Adrenal gland (tissue), 12 donors: ENCODE measurements around the gene CCL17. TPM values are rescaled to one million over a fixed set of nuclear protein-coding genes. Genes with fewer than 3 reads are reported as not detected.

Experiments used
- DNase-seq, 7 donors: peaks; one replicate each; pipeline ENCODE4 v3.0.0-alpha.2; 2019 to 2020
- H3K27ac ChIP-seq, 5 donors: fragments of 200-600 bp; sonication (generic) in 4 of 5; 1 replicate in 3 of 5; 2 replicates in 2 of 5; pipeline versions ENCODE4 v1.5.1 to v1.8.0; 2016 to 2020; ENCODE audit warnings: mild to moderate bottlenecking in 1 of 5
- H3K27me3 ChIP-seq: fragments of 200-600 bp; 2 replicates; pipeline ENCODE4 v1.8.0; 2021
- H3K36me3 ChIP-seq, 2 donors: fragments of 200-600 bp; replicated peaks in 1 of 2; 1 replicate in 1 of 2; 2 replicates in 1 of 2; pipeline versions ENCODE4 v1.5.1 to v1.8.0; 2018 to 2022
- H3K4me1 ChIP-seq, 2 donors: fragments of 200-600 bp; replicated peaks in 1 of 2; 1 replicate in 1 of 2; 2 replicates in 1 of 2; pipeline versions ENCODE4 v1.5.1 to v1.8.0; 2018 to 2021
- H3K4me3 ChIP-seq, 4 donors: fragments of 200-600 bp; sonication (generic) in 3 of 4; one replicate each; pipeline ENCODE4 v1.5.1; 2016 to 2018
- H3K9me3 ChIP-seq, 3 donors: fragments of 200-600 bp; sonication (generic) in 1 of 3; replicated peaks in 1 of 3; 1 replicate in 2 of 3; 2 replicates in 1 of 3; pipeline versions ENCODE4 v1.5.1 to v1.8.0; 2016 to 2021
- CTCF ChIP-seq, 6 experiments: fragments of 450-650 bp in 4 of 6; fragments of 200-600 bp in 2 of 6; sonication (generic) in 1 of 6; IDR thresholded peaks; 1 replicate in 5 of 6; 2 replicates in 1 of 6; pipeline versions ENCODE4 v1.5.1 to v1.8.0; 2016 to 2021; ENCODE audit warnings: antibody characterized with exemption in 6 of 6, mild to moderate bottlenecking in 2 of 6, moderate library complexity in 1 of 6
- POLR2A ChIP-seq, 2 donors: fragments of 450-650 bp; IDR thresholded peaks; one replicate each; pipeline ENCODE4 v1.6.1; 2017; ENCODE audit warnings: antibody characterized with exemption in 2 of 2, mild to moderate bottlenecking in 2 of 2, moderate library complexity in 1 of 2
- WGBS, 4 donors: extraction: QIAGEN DNeasy Blood & Tissue Kit in 2 of 4; methylation state at CpG; one replicate each; pipeline versions ENCODE4 v1.1.5 to v1.1.7; 2013 to 2017; 5-methylcytosine and 5-hydroxymethylcytosine counted together
- intact Hi-C, 2 donors: fragments of 100-400 bp; cut with DNase I; formaldehyde crosslinking; loops; one replicate each; pipeline versions ENCODE4 v1.14.1 to v1.15.0; 2022 to 2023
- polyA plus RNA-seq, 3 donors: library from polyadenylated mRNA; stranded (reverse); fragments of 200-250 nt in 2 of 3; fragments of 350-450 nt in 1 of 3; fragmentation: Illumina TruSeq in 1 of 3; extraction: RNeasy Lipid Tissue Mini Kit (QIAGEN cat#74804) in 1 of 3; gene quantifications; one replicate each; pipeline ENCODE4 v1.2.3, GENCODE V29; 2013 to 2014
- total RNA-seq, 9 donors: library from RNA; depleted of rRNA in 4 of 9; stranded (reverse); fragments of >200 nt in 4 of 9; fragments of 120-200 nt in 1 of 9; fragmentation: NEBNext Ultra II Directional in 1 of 9; extraction: Animal tissue kit (Norgen Biotek cat#: 25700) in 1 of 9; gene quantifications; one replicate each; pipeline versions ENCODE4 v1.1.0 to v1.2.4, GENCODE V29; 2013 to 2023
- donor health status: healthy with polysubstance abuse.
- donor health status: Bipolar disorder and iron deficiency.
- donor health status: DM: yes; HTN: yes; CAD: no.
- donor health status: DM: no; HTN: no; CAD: no.
- donor health status: DM: no; HTN: no; CAD: no.
- donor health status: DM: yes; HTN: yes; CAD: no.

CCL17 gene
- total and polyA plus RNA-seq, 12 donors = not detected

GRCh38 chr16:57423152-57423551 is 18.6 kb downstream of the CCL17 start:
- Histone ChIP-seq H3K4me1 (peaks cover 8 to 17% of the 10 kb centered on the region in 2 donors), H3K36me3 (peaks cover 0 to 11% of the 10 kb centered on the region in 2 donors), H3K4me3 (no peak overlapping the region), H3K27me3 (no peaks in the 10 kb centered on the region), H3K27ac (no peak overlapping the region), H3K9me3 (no peaks in the 10 kb centered on the region)
- DNase-seq = peak in 1 of 7 donors; percentile 39
- no peak for TF ChIP-seq CTCF (IDR thresholded peaks at IDR 0.05)
- no peak for TF ChIP-seq POLR2A (IDR thresholded peaks at IDR 0.05)
- intact Hi-C loops = no loop called here
- 77 to 84% (median 78%) methylated on average over 2 of the region's 2 CpGs for WGBS, 4 donors

- 70 to 79% (median 77%) methylated on average over 3 of the region's 3 CpGs for WGBS, 4 donors
- peak overlapping the region in 1 of 5 donors; percentile 46 for H3K27ac ChIP-seq
- peaks cover 0 to 23% of the 10 kb centered on the region in 2 donors for H3K36me3 ChIP-seq
- no peak overlapping the region for H3K4me3 ChIP-seq
- peak in 1 of 7 donors; percentile 48 for DNase-seq
- no peak for TF ChIP-seq CTCF (IDR thresholded peaks at IDR 0.05)
- no peak for TF ChIP-seq POLR2A (IDR thresholded peaks at IDR 0.05)
- intact Hi-C loops = no loop called here
- no peaks in the 10 kb centered on the region for H3K9me3 ChIP-seq
- no peaks in the 10 kb centered on the region for H3K27me3 ChIP-seq
- H3K4me1 ChIP-seq = peaks cover 8 to 10% of the 10 kb centered on the region in 2 donors
Observed at GRCh38 chr16:57424583-57424982, 20.0 kb downstream of the CCL17 start.

GRCh38 chr16:57426356-57426755 is 21.8 kb downstream of the CCL17 start:
- WGBS, 4 donors = 75 to 93% (median 84%) methylated on average over 2 to 7 of the region's 7 CpGs
- Histone ChIP-seq H3K9me3 (no peaks in the 10 kb centered on the region), H3K27ac (no peak overlapping the region), H3K27me3 (no peaks in the 10 kb centered on the region), H3K36me3 (peaks cover 0 to 41% of the 10 kb centered on the region in 2 donors), H3K4me3 (no peak overlapping the region), H3K4me1 (peaks cover 8 to 10% of the 10 kb centered on the region in 2 donors)
- intact Hi-C loops = no loop called here
- peak in 1 of 7 donors; percentile 46 for DNase-seq
- TF ChIP-seq CTCF (IDR thresholded peaks at IDR 0.05) = no peak
- TF ChIP-seq POLR2A (IDR thresholded peaks at IDR 0.05) = no peak

- H3K4me1 ChIP-seq = peaks cover 8 to 10% of the 10 kb centered on the region in 2 donors
- H3K27me3 ChIP-seq = no peaks in the 10 kb centered on the region
- no peak for TF ChIP-seq POLR2A (IDR thresholded peaks at IDR 0.05)
- no peak for TF ChIP-seq CTCF (IDR thresholded peaks at IDR 0.05)
- DNase-seq = no peak
- no peak overlapping the region for H3K4me3 ChIP-seq
- WGBS, 4 donors = 91 to 93% (median 92%) methylated on average over 8 of the region's 8 CpGs
- no peaks in the 10 kb centered on the region for H3K9me3 ChIP-seq
- peaks cover 0 to 50% of the 10 kb centered on the region in 2 donors for H3K36me3 ChIP-seq
- intact Hi-C loops = no loop called here
- H3K27ac ChIP-seq = no peak overlapping the region
Observed at GRCh38 chr16:57427307-57427706, 22.7 kb downstream of the CCL17 start.
